Left ventricle myocardium superior (tissue), 1 donor: Measurements from ENCODE around the gene TARS1. TPM values are rescaled to one million over a fixed set of nuclear protein-coding genes. Genes with fewer than 3 reads are reported as not detected.
A peak's percentile ranks its signal among the peaks of the same experiment; 100 is the strongest.

ENCODE experiments used
- ATAC-seq: fragments of 200-7000 bp; cut with Tn5 transposase; one replicate; pipeline ENCODE4 v1.9.1; 2020; ENCODE audit warnings: mild to moderate bottlenecking, moderate library complexity
- DNase-seq: peaks from one replicate; pipeline ENCODE4 v3.0.0-alpha.2; 2020
- intact Hi-C: fragments of 100-400 bp; cut with micrococcal nuclease; formaldehyde crosslinking; loops from one replicate; pipeline ENCODE4 v1.11.0; 2022
- total RNA-seq: library from RNA; stranded (reverse); fragmentation: NEBNext Ultra II Directional; extraction: Animal tissue kit (Norgen Biotek cat#: 25700); gene quantifications from one replicate; pipeline ENCODE4 v1.2.1, GENCODE V29; 2021
- donor health status: DM: no; HTN: yes; CAD: no; lungs with severe emphysema.

TARS1 gene
- total RNA-seq, 1 donor from 2014 or later, result 68.4 TPM

- intact Hi-C loops, result loop anchor here (10.0 kb wide), 2 partner anchors 501 to 541 kb away; partner anchors contain the start of gene RXFP3
- no peak for ATAC-seq
- DNase-seq, result no peak
Observed at GRCh38 chr5:33433303-33434240, 7.2 kb upstream of the TARS1 start.

DNA sequence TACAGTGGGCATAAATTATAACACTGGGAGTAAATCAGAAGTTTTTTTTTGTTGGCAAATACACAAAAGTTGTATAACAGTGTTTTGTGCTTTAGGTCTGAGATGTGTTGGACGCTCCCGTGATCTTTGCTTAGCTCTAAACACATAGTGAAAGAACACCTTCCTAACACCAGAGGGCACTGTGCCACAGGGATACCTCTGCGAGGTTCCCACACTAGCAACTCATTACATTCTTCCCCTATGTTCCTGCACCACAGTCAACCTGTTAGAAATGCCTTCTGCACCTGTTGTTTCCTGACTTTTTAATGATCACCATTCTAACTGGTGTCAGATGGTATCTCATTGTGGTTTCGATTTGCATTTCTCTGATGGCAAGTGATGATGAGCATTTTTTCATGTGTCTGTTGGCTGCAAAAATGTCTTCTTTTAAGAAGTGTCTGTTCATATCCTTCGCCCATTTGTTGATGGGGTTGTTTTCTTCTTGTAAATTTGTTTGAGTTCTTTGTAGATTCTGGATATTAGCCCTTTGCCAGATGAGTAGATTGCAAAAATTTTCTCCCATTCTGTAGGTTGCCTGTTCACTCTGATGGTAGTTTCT, 4.8 kb upstream of the TARS1 start:
- ATAC-seq (peak; percentile 18), DNase-seq (peak; percentile 57)
- intact Hi-C loops, result loop anchor here (10.0 kb wide), 2 partner anchors 499 to 539 kb away; partner anchors contain the start of gene RXFP3

- intact Hi-C loops, result loop anchor here (10.0 kb wide), 2 partner anchors 496 to 536 kb away; partner anchors contain the start of gene RXFP3
- no peak for ATAC-seq
Observed at GRCh38 chr5:33438996-33439395, 1.8 kb upstream of the TARS1 start.

GRCh38 chr5:33439905-33440481, 772 bp upstream of the TARS1 start:
- ATAC-seq, result no peak
- intact Hi-C loops, result loop anchor here (10.0 kb wide), 2 partner anchors 495 to 535 kb away; partner anchors contain the start of gene RXFP3

More at GRCh38 chr5:33438996-33439395, 1.8 kb upstream of the TARS1 start:
- no peak for DNase-seq

GRCh38 chr5:33441241-33442177, 744 bp downstream of the TARS1 start:
- intact Hi-C loops, result no loop called here
- ATAC-seq (peak; percentile 15), DNase-seq (no peak)

More at GRCh38 chr5:33439905-33440481, 772 bp upstream of the TARS1 start:
- no peak for DNase-seq

DNA sequence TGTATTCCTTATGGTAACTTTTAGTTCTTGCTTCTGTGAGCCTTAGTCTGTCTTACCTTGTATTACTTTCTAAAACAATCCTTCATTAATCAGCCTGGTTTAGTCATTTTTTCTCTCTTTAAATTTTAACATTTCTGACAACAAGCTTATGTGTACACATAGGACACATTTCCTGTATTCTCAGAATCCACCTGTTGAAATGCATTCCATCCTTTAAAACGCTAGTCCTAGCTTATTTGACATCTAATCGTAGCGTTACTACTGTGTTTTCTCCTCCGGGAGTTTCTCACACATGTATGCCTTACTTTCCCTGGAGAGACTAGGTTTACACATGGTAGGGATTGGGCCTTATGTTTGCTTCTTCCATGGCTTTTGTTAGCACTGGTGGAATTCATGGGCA, 3.8 kb downstream of the TARS1 start:
- intact Hi-C loops, result no loop called here
- no peak for ATAC-seq
- no peak for DNase-seq

- no peak for ATAC-seq
- no peak for DNase-seq
- intact Hi-C loops, result no loop called here
Observed at GRCh38 chr5:33445798-33446197, 5.0 kb downstream of the TARS1 start.

DNA sequence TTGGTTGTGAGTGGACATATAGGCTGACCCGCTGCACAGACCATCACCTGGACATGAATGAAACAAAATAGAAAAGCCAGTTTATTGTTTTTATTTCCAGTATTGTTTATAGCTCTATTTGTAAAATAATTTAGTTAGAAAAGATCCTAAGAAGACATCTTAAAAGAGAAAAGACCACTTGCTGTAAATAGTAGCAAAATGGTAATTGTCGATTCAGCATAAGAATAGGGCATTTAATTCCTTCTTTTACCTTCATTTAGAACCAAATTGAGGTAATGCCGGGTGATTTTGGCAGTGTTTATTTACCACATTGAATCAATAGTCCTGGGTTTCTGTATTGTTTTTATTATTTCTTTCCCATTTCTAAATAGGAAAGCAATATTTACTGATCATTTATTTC, 7.4 kb downstream of the TARS1 start:
- no peak for ATAC-seq
- intact Hi-C loops, result no loop called here
- no peak for DNase-seq

- DNase-seq (no peak), ATAC-seq (peak; percentile 63)
- intact Hi-C loops, result no loop called here
Observed at GRCh38 chr5:33457126-33457525, 16.4 kb downstream of the TARS1 start.

GRCh38 chr5:33457817-33458216, 17.1 kb downstream of the TARS1 start:
- ATAC-seq (no peak), DNase-seq (no peak)
- intact Hi-C loops, result no loop called here

DNA sequence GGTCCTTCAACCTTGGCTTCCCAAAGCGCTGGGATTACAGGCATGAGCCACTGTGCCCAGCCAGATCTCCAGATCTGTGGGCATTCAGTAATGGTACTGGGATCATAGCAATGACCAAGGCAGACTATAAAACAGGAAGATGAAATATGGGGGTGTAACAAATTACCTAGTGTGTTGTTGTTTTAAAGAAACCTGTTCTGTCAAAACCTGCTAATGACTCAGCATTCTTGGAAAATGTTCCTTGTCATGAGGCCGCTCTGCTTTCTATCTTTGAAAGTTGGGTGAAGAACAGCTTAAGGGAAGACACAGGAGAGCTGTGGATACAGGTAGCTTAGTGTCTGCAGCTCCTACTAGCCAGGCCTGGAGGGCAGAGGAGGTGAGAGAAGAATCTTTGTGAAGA, 19.4 kb downstream of the TARS1 start:
- DNase-seq (no peak), ATAC-seq (no peak)
- intact Hi-C loops, result no loop called here

DNA sequence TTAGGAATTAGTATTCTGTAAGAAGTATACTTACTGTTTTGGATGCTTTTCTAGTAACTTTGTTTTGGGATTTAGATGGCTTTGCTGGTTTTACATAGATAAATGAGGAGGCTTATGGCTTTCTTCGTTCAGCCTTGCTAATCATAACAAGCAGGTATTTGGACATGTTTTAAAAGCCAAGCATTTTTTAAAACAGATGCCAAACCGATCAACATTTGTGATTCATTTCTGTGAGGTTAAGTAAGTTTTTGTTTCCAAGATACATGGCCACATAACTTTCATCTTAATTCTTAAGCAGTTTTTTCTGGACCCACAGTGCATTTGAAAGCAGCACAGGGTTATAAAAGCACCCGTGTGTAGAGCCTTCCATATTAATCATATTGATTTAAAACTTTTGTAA, 21.7 kb downstream of the TARS1 start:
- ATAC-seq (no peak), DNase-seq (no peak)
- intact Hi-C loops, result no loop called here

DNA sequence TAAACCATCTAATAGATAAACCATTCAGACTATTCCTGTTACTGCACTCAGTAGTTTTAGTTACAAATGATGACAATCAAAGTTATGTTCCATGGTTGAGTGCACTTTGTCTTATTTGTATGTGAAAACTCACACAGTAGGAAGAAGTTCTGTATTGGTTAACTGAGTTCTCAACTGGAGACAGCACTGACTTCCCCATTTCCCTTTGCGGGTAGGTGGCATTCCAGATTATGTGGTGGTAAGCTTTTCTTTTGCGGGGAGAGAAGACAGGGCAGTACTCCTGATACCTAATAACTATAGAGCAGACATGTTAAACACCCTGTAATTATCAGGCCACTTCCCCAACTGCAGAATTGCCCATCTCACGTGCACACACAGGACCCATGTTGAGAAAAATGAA, 24.4 kb downstream of the TARS1 start:
- DNase-seq (no peak), ATAC-seq (no peak)
- intact Hi-C loops, result no loop called here

GRCh38 chr5:33468775-33469435, 28.1 kb downstream of the TARS1 start:
- intact Hi-C loops, result no loop called here
- no peak for ATAC-seq
- DNase-seq, result no peak

DNA sequence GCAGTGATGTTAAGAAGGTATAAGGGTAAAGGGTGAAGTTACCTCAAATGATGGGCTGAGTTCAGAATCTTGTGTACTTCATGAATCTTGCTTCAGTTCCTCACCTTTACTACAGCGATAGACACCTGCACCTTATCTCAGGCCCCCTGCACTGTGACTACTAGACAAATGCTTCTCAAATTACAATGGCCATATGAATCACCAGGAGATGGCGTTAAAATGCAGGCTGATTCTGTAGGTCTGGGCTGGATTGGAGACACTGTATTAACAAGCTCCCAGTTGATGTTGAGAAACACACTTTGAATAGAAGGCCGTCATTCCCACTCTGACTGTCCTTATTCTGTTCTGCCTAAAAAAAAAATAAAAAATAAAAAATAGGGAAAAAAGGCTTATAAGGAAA, 29.8 kb downstream of the TARS1 start:
- DNase-seq (no peak), ATAC-seq (no peak)
- intact Hi-C loops, result no loop called here

DNA sequence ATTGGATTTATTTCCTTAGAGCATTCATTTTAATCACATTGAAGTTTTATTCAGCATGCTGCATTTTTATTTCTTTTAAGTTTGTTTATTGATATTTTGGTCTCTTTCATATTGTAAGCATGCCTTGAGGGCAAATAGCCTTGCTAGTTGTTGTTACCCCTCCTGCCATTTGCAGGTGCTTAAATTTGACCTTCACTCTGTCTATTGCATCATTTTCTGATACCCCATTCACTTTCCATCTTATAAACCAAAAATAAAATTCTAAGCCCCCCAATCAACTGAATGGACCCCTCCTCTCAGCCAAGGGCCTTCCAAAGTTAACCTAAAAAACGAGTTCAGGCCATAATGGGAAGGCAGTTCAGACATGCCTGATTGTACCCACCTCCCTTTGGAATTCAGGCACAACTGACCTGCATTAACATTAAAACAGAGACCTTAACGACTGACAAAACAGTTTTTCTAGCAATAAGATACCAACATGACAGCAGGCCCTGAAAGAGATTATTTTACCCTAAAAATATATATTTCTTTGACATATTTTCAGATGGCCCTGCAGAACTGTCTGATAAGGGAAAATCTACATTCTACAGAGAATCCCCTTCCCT, 32.1 kb downstream of the TARS1 start:
- ATAC-seq (no peak), DNase-seq (no peak)
- intact Hi-C loops, result no loop called here

DNA sequence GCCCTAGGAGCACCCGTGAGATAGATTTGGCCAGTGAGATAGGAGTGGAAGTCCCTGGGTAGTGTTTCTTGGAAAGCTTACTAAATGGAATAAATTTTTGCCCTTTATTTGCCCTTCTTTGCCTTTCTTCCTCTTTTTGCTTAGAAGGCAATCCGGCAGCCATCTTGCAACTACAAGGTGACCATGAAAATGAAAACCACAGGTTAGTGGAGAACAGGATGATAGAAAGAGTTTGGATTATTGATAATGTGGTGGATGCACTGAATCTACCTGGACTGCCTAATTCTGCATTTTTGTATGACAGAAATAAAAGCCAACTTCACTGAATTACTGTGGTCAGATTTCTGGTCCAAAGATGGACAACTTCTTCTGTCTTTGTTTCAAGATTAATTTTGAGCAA, 33.2 kb downstream of the TARS1 start:
- DNase-seq, result no peak
- intact Hi-C loops, result no loop called here
- no peak for ATAC-seq

- intact Hi-C loops, result no loop called here
- ATAC-seq, result no peak
Observed at GRCh38 chr5:33474931-33475499, 34.2 kb downstream of the TARS1 start.

More at GRCh38 chr5:33474931-33475499, 34.2 kb downstream of the TARS1 start:
- no peak for DNase-seq
